Esophagus (tissue), 2 donors: Measurements from ENCODE around the gene CCL13. TPM values are rescaled to one million over a fixed set of nuclear protein-coding genes. Genes with fewer than 3 reads are reported as not detected.

Experiments used
- H3K27ac ChIP-seq, 2 donors: one replicate each; pipeline ENCODE4 v1.5.1; 2013; ENCODE audit warnings: low read depth in 2 of 2, mild to moderate bottlenecking in 2 of 2, inconsistent platforms in 1 of 2, low read length in 1 of 2, moderate library complexity in 1 of 2
- H3K27me3 ChIP-seq, 2 donors: one replicate each; pipeline ENCODE4 v1.6.1; 2013; ENCODE audit warnings: low read length in 2 of 2, control low read depth in 1 of 2, mild to moderate bottlenecking in 1 of 2; ENCODE audit not compliant: insufficient read depth in 2 of 2, control insufficient read depth in 1 of 2
- H3K36me3 ChIP-seq, 2 donors: one replicate each; pipeline ENCODE4 v1.6.1; 2013; ENCODE audit warnings: low read length in 1 of 2; ENCODE audit not compliant: control insufficient read depth in 2 of 2, insufficient read depth in 2 of 2
- H3K4me1 ChIP-seq, 2 donors: one replicate each; pipeline ENCODE4 v1.6.1; 2013; ENCODE audit warnings: low read length in 1 of 2; ENCODE audit not compliant: control insufficient read depth in 2 of 2, insufficient read depth in 2 of 2
- H3K4me3 ChIP-seq, 2 donors: one replicate each; pipeline ENCODE4 v1.5.1; 2013; ENCODE audit warnings: low read length in 2 of 2, mild to moderate bottlenecking in 2 of 2, low read depth in 1 of 2, moderate library complexity in 1 of 2
- H3K9me3 ChIP-seq, 2 donors: one replicate each; pipeline ENCODE4 v1.6.1; 2013; ENCODE audit warnings: mild to moderate bottlenecking in 2 of 2, low read depth in 1 of 2, low read length in 1 of 2, moderate library complexity in 1 of 2; ENCODE audit not compliant: control insufficient read depth in 2 of 2, insufficient read depth in 1 of 2
- WGBS, 2 donors: extraction: QIAGEN DNeasy Blood & Tissue Kit; methylation state at CpG; one replicate each; pipeline ENCODE4 v1.1.7; 2013; 5-methylcytosine and 5-hydroxymethylcytosine counted together
- polyA plus RNA-seq, 2 donors: library from polyadenylated mRNA; stranded (reverse); fragments of 200-250 nt; gene quantifications; one replicate each; pipeline ENCODE4 v1.2.3, GENCODE V29; 2013
- donor health status: healthy with polysubstance abuse.
- donor health status: Bipolar disorder and iron deficiency.

The CCL13 gene
- polyA plus RNA-seq, 2 donors = 0.24 to 0.53 TPM

GRCh38 chr17:34378664-34379101, 22.4 kb downstream of the CCL13 start:
- H3K9me3 ChIP-seq = no peaks in the 10 kb centered on the region
- H3K27ac ChIP-seq = no peak overlapping the region
- no peaks in the 10 kb centered on the region for H3K4me1 ChIP-seq
- H3K4me3 ChIP-seq = no peak overlapping the region
- no peaks in the 10 kb centered on the region for H3K36me3 ChIP-seq
- no peaks in the 10 kb centered on the region for H3K27me3 ChIP-seq
- 11 to 17% methylated on average over 6 of the region's 6 CpGs for WGBS, 2 donors

DNA sequence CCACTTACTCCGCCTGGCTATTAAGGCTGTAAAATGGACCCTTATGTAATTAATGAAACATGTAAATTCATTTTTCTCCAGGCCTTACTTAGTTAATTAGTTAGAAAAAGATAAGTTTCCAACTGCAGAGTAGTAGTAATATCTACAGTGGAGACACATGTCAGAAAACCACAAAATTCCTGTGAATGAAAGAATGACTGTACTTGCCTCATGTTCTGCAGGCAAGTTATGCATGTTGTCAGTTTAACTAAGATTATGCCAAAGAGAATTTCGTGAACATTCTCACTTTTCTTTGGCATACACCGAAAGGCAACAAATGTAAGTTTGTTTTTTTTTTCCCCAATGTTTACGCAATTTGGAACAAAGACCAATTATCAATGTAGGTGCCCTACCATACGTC, 23.6 kb downstream of the CCL13 start:
- H3K4me1 ChIP-seq = no peaks in the 10 kb centered on the region
- no peak overlapping the region for H3K4me3 ChIP-seq
- H3K27me3 ChIP-seq = no peaks in the 10 kb centered on the region
- WGBS, 2 donors = 78% methylated on average over 5 of the region's 5 CpGs
- no peaks in the 10 kb centered on the region for H3K9me3 ChIP-seq
- H3K27ac ChIP-seq = no peak overlapping the region
- no peaks in the 10 kb centered on the region for H3K36me3 ChIP-seq

GRCh38 chr17:34382621-34383124, 26.4 kb downstream of the CCL13 start:
- Histone ChIP-seq H3K27me3 (no peaks in the 10 kb centered on the region), H3K4me1 (no peaks in the 10 kb centered on the region), H3K9me3 (no peaks in the 10 kb centered on the region), H3K4me3 (no peak overlapping the region), H3K36me3 (no peaks in the 10 kb centered on the region), H3K27ac (no peak overlapping the region)
- WGBS, 2 donors = 24 to 31% methylated on average over 7 of the region's 7 CpGs

DNA sequence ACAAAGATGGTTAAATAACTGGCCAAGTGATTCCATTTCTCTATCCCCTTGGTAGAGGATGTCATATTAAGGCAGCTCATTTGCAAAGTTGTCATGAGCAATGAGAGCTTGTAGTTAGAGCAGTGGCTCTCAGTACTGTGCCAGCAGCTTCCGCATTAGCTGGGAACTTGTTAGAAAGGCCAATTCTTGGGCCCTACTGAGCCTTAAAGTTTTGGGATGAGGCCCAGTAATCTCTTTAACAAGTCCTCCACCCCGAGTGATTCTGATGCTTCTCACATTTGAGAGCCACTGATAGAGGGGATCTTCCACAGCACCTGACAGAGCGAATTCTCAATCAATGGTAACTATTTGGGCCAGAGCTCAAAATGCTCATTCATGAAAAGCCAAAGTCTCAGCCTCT, 26.9 kb downstream of the CCL13 start:
- Histone ChIP-seq H3K4me1 (no peaks in the 10 kb centered on the region), H3K9me3 (no peaks in the 10 kb centered on the region), H3K27me3 (no peaks in the 10 kb centered on the region), H3K36me3 (no peaks in the 10 kb centered on the region), H3K4me3 (no peak overlapping the region), H3K27ac (no peak overlapping the region)
- 75 to 76% methylated on average over 3 of the region's 3 CpGs for WGBS, 2 donors

DNA sequence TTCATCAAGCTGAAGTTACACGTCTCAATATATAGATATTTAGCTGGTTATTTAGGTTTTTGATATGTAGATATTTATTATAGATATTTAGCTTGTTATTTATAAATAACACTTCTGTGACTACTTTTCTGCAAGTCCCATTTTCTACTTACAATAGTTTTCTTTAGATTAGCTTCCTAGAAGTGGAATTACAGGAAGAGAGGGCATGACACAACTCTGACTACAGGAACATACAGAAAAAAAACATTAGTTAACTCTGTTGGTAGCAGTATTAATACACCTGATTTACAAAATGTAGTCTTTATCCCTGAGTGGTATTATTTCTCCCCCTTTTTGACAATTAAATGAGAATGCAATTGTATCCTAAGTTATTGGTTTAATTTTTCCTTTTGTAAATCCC, 28.0 kb downstream of the CCL13 start:
- no peaks in the 10 kb centered on the region for H3K27me3 ChIP-seq
- H3K27ac ChIP-seq = no peak overlapping the region
- H3K4me3 ChIP-seq = no peak overlapping the region
- WGBS, 2 donors = 79 to 83% methylated on average over 1 of the region's 1 CpG
- no peaks in the 10 kb centered on the region for H3K4me1 ChIP-seq
- no peaks in the 10 kb centered on the region for H3K9me3 ChIP-seq
- no peaks in the 10 kb centered on the region for H3K36me3 ChIP-seq

DNA sequence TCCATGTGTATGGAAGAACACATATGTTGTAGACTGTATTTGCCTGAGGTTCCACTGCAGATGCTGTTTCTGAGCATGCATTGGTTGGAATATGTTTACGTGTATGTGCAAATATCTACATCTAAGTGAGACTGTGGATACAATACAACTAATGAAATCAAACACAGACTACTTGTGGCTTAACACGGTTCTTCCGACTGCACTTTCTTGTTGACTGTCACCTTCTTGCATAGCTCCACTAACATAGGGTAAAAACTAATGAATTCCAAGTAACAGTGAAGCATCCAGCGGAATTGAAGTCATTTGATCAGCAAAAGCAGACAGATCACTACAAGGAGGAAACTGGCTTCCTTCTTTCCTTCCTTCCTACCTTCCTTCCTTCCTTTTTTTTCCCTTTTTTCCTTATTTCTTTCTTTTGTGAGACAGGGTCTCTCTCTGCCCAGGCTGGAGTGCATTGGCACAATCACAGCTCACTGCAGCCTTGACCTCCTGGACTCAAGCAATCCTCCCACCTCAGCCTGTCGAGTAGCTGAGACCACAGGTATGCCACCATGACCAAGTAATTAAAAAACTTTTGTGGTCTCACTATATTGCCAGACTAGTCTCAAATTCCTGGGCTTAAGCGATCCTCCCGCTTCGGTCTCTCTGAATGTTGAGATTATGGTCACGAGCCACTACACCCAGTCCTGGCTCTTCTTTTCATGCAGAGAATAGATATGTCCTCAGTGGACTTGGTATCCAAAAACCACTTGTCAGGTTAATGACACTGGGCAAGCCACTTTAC, 28.7 kb downstream of the CCL13 start:
- no peak overlapping the region for H3K4me3 ChIP-seq
- no peaks in the 10 kb centered on the region for H3K4me1 ChIP-seq
- WGBS, 2 donors = 70 to 72% methylated on average over 9 of the region's 9 CpGs
- no peaks in the 10 kb centered on the region for H3K36me3 ChIP-seq
- H3K9me3 ChIP-seq = no peaks in the 10 kb centered on the region
- no peak overlapping the region for H3K27ac ChIP-seq
- H3K27me3 ChIP-seq = no peaks in the 10 kb centered on the region

DNA sequence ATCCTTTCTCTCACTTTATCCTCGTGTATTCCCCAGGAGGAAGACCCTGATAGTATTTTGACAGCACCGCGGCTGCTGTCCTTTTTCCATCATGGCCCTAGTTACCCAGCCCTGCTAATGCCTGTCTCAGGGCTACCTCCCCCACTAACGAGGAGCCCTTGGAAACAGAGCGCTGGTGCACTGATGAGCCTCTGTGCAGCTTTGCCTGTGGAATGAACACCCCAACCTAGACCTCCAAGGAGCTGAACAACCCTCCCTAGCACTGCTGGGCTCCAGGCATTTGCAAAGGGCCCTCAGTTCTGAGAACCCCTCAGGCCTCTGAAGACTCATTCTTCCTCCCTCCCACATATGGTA, 30.0 kb downstream of the CCL13 start:
- no peaks in the 10 kb centered on the region for H3K36me3 ChIP-seq
- H3K27ac ChIP-seq = no peak overlapping the region
- 83 to 85% methylated on average over 5 of the region's 5 CpGs for WGBS, 2 donors

DNA sequence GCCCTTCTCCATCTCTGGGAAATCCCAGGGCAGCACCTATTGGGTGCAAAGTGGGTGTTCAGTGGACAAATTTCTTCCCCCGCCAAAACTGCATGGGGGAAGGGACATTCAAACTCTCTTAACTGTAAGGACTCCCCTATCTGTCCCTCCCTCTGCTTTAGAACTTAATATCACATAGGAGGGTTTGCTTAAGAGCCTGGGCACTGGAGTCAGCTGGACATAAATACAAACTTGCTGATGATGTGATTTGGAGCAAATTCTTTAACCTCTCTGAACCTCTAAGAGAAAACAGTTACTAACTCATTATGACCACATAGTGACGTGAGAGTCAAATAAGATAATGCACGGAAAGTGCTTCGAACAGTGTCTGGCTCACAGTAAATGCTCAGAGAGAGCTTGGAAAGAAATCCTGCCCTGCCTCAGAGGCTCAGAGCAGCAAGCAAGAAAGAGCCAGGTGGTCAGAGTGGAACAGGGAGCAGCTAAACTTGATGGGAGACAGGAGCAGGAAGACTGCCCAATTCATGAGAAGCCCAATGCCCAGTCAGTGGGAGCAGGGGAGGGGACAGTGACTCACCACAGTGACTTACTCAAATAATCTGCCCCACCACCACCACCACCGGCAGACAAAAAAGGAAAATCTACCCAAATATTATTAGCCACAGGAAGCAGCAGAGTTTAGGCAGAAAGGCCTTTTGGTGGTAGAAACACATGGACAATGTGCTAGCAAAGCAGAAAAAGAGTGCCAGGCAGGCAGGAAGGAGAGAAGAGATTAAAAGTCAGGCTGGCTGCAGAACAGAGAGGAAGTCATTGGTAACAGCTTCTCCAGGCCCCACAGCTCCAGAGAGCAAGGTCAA, 30.6 kb downstream of the CCL13 start:
- H3K27ac ChIP-seq = no peak overlapping the region
- H3K4me3 ChIP-seq = no peak overlapping the region
- H3K4me1 ChIP-seq = no peaks in the 10 kb centered on the region
- H3K36me3 ChIP-seq = no peaks in the 10 kb centered on the region
- no peaks in the 10 kb centered on the region for H3K9me3 ChIP-seq
- no peaks in the 10 kb centered on the region for H3K27me3 ChIP-seq
- 68 to 75% methylated on average over 5 of the region's 5 CpGs for WGBS, 2 donors

More for the DNA sequence above, 30.0 kb downstream of the CCL13 start:
- H3K4me3 ChIP-seq = no peak overlapping the region
- H3K27me3 ChIP-seq = no peaks in the 10 kb centered on the region
- H3K4me1 ChIP-seq = no peaks in the 10 kb centered on the region
- no peaks in the 10 kb centered on the region for H3K9me3 ChIP-seq

DNA sequence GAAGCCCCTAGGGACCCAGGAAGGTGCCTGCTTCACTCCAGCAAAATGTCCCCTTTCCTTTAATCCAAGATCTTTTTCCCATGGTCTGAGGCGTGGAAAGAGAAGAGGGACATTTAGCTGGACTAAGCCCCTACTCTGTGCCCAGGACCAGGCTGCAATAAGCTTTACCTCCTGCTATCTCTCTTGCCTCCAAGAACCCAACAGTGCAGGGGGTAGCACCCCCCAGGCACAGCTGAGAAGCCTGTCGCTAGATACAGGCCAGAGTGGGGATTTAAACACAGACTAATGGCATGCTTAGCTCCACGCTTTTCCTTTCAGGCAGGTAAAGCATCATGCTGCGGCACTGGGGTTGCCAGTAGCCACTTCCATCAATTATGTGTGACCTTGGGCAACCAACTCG, 31.3 kb downstream of the CCL13 start:
- H3K27me3 ChIP-seq = no peaks in the 10 kb centered on the region
- no peak overlapping the region for H3K4me3 ChIP-seq
- no peak overlapping the region for H3K27ac ChIP-seq
- H3K9me3 ChIP-seq = no peaks in the 10 kb centered on the region
- H3K4me1 ChIP-seq = no peaks in the 10 kb centered on the region
- WGBS, 2 donors = 57 to 63% methylated on average over 5 of the region's 5 CpGs
- no peaks in the 10 kb centered on the region for H3K36me3 ChIP-seq
